Forelimb muscle (tissue), 1 donor: ENCODE data around the gene CCNC. TPM values are rescaled to one million over a fixed set of nuclear protein-coding genes. Genes with fewer than 3 reads are reported as not detected.
"Not testable (repeated sequence)": the region's sequence is repeated elsewhere in the genome, so short reads cannot be mapped to it uniquely, and the experiment has no call there.

Source experiments
- DNase-seq: peaks from one replicate; pipeline ENCODE4 v3.0.0-alpha.2; 2013; ENCODE audit warnings: low read depth
- polyA plus RNA-seq: library from polyadenylated mRNA; unstranded; fragments of 120-200 nt; gene quantifications from one replicate; pipeline ENCODE4 v1.2.1, GENCODE V29; 2013; ENCODE audit not compliant: insufficient read length

The CCNC gene
- polyA plus RNA-seq, 1 donor, result 44.0 TPM

DNA sequence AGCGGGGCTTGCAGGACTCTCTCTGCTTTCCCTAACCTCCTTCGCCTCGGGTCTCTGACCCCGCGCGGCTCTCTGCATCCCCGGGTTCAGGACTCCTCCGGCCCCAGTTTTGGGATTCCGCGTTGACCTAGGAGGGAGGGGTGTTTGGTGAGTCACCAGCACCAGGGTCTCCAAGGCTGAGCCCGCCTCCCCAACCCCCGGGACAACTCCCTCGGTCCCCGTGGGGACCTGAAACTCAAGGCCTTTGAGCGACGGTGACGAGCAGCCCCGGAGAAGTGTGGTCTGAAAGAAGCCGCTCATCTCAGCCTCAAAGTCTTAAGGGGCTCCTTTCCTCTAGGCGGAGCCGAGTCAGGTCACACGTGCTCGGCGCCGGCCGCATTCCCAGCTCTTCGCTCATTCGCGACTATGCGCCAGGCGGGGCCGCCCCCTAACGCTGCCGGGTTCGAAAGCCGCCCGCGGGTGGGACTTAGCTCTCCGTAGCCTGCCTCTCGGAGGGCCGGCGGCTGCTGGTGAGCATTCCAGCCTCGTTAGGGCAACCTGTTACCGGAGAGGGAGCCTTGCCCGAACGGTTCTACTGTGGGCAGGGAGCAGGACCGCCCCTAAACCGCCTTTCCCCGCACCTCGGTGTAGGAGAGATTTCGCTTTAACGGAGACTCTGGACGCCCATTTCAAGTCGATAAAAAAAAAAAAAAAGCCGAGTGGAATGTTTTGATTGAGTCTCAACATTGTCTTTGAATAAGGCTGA, 35.1 kb upstream of the CCNC start:
- no peak for DNase-seq

DNA sequence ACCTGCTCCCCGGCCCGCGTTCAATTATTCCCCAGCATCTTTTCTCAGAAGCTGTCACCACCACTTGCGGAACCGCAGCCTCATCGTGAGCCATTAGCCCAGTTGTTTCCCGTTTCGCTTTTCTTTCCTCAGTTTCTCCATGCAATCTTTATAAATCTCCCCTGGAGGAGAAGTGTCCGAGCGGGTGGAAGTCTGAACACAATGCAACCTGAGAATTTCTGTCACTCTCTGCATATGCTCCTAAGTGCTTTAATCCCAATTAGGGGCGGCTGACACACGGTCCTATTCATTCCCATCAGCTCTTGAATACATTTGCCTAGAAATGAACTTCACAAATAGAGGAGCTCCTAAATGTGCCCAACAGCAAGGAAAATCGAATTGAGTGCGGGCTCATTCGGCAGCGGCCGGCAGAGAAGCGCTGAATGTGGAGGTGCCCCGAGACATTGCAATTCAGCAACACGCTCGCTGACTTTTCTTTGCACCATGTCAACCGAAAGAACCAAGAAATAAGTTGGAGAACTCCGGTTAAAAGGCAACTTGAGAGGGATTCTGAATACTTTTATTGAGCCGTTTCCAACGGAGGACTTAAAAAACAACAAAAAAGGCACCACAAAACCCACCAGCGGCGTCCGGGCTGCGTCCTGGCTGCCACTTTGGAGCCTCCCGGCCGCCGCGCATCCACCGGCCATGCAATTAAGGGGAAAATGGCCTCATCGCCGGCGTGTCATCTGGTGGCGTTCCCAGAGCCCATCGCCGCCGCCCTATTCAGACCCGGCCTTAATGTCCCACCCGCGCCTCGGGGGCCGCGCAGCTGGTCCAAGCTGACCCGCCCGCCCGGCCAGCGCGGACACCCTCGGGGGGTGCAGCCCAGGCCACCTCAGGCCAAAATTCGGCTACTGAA, 34.3 kb upstream of the CCNC start:
- DNase-seq, result no peak

DNA sequence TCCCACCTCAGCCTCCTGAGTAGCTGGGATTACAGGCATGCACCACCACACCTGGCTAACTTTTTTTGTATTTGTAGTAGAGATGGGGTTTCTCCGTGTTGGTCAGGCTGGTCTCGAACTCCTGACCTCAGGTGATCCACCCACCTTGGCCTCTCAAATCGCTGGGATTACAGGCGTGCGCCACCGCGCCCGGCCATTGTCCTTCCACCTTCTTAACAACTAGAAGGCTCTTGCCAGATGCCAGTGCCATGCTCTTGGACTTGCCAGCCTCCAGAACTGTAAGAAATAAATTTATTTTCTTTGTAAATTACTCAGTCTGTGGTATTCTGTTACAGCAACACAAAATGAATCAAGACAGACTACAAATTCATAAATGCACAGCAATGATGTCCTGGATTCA, 26.2 kb upstream of the CCNC start:
- not testable (repeated sequence) for DNase-seq

DNA sequence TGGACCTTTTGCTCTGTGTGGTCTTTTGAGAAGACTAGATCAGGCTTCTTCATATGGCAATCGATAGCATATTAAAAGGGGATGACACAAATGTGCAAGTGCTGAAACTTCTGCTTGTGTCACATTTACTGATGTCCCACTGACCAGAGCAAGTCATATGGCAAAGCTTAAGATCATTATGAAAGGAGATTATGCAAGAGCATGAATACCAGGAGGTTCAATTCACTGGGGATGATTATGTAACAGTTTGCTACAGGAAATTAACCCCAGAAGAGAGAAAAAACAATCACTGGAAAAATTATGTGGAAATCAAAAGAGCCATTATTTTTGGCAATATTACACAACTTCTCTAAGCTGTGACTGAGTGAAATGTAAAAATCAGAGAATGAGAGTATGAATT, 24.4 kb upstream of the CCNC start:
- no peak for DNase-seq

DNA sequence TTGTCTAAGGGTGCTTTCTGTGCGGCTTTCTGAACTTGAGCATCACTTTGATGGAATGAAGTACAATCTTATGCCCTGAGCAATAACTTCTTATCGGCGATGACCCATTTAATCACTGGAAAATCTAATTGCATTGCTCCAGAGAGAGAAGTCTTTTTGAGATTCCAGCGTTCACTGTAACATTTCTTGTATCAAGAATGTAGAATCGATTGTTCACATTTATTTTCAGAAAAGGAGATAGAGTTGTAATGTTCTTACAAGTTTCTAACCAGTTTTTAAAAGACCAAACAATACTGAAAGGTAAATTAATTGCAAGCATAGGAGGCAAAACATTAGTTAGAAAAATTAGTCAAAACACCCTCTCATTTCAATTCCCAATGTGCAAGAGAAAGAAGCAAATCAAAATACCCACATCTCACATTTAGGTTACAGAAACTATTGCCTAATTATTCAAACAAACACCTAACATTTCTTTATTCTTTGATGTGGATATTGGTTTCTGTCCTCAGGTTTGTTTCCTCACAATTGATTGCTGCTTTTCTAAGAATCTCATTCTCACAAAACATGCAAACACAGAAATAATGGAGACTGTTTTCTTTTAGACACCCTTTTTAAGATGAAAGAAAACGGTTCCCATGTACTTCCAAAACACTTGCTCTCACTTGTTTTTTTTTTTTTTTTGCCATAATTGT, 23.4 kb upstream of the CCNC start:
- DNase-seq, result no peak

DNA sequence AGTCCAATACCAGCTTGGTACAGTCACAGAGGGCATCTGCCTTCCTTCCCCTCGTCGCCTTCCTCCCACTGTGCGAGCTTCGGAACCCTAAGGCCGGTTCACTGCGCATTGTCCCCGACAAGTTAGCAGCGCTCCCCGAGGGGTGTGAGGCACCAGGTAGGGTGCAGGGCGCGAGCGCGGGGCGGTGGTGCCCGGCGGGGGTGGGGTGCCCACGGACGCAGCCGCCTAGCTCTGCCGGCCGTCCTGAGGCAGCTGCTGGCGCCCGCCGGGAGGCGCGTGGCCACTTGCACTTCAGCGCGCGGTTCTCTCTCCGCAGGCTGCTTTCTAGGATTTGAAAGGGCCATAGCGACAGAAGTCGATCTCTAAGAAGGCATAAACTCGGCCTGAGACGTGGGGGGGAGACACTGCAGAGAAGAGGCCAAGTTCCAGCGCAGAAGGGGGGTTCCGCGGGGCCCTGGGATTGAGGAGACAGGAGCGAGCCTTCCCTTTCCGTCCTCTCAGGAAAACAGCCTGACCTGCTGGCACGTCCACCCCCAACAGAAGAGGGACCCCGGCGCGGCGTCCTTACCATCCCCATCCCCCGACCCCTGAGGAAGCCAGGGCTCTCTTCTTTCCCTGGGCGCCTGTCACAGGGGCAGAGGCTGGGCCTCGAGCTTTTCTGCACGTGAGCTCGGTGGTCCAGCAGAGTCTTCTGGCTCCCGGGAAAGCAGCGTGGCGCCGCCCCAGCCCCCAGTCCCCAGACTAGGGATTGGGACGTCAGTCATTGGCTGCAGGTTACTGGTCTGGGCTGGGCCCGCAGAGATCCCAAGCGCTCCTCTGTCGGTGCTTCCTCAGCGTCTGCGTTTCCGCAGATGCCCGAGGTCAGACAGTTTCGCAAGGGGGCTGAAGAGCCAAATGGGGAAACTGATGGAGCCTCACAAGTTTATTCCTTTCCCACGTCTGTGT, 22.5 kb upstream of the CCNC start:
- DNase-seq, result no peak

DNA sequence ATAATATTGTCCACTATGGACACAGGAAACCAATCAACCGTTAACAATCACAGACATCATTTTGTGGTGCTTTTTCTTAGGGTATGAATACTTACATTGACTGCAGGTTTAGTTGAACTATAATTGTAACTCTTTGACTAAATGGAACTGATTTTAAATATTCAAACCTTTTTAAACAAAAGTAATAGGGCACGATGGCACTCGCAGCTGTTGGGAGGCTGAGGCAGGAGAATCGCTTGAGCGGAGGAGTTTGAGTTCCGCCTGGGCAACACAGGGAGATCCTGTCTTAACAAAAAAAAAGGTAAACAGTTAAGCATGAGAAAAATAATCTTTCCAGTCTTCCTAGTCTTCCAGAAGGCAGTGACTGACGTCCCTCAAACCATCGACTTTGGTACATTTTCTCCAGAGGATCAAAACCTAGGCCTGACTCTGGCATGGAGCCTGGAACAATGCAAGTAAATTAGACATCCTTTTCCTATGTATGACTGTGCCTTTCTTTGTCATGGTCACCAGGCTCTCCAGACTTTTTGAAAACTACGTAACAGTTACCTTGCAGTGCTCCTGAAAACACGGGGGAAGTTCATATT, 21.5 kb upstream of the CCNC start:
- no peak for DNase-seq

DNA sequence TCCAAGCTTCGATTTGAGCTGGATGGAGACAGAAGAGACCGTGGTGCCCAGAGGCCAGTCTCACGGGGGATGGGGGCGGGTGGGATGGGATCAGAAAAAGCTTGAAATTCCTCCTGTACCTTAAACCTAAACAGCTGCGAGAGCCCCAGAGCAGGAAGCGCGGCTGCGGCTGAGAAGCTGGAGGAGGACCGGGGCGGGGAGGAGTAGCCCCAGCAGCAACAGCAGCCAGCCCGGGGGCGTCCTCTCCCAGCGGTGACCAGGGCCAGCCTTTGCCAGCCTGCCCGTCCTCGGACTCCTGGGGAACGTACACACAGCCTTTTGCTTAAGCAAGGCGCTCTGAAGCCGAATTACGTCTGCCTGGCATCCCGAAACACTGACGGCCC, 20.8 kb upstream of the CCNC start:
- DNase-seq, result no peak

DNA sequence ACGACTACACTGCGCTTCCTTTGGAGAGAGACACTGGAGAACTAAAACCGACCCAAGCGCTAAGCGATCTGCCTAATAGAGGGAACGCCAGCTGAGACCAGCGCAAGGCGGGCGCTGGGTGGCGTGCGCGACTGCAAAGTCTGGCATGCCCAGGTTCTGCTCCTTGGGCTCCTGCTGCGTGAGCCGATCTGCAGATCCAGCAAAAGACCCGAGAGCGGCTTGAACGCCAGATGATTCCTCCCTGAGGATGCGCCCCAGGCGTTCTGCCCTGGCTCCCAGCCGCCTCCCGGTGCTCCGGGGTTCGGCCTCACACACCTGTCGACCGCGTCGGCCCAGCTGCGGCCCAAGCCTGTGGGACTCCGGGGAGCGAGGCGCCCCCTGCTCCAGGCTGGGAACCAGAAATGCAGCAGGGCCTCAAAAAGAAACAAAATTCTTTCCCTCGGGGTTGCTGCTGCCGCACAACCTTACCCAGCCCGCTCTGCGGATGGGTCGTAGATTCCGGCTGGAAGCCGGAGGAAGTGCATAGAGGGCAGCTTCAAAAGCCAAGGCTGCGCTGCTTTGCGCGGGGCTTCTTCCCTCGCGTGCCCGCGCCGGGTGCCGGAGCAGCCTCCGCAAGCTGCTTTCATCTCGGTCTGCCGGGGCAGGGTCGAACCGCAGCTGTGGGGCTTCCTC, 20.3 kb upstream of the CCNC start:
- DNase-seq, result no peak

DNA sequence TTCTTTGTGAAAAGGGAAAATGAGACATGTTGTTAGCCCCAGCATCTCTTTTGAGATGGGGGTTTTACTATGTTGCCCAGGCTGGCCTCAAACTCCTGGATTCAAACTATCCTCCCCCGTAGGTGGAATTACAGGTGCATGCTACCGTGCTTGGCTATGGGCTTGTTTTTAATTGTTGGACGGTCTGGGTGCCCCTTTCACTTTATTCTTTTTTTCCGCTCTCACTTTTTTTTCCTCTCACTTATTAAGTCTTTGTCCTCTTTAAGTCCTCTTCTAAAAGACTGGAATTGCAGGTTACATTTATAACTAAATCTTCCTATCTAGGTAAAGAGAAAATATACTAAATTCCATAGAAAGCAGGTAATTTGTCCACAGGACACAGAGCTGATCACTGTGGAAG, 19.3 kb upstream of the CCNC start:
- DNase-seq, result no peak

DNA sequence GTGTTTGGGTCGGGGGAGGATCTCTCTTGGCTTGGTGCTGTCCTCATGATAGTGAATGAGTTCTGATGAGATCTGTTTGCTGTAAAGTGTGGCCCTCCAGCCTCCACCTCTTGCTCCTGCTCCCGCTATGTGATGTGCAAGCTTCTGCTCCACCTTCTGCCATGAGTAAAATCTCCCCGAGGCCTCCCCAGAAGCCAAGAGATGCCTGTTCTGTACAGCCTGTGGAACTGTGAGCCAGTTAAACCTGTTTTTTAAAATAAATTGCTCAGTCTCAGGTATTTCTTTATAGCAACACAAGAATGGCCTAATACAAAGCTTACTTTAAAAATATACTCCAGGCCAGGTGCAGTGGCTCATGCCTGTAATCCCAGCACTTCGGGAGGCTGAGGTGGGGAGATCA, 11.3 kb upstream of the CCNC start:
- DNase-seq, result no peak

DNA sequence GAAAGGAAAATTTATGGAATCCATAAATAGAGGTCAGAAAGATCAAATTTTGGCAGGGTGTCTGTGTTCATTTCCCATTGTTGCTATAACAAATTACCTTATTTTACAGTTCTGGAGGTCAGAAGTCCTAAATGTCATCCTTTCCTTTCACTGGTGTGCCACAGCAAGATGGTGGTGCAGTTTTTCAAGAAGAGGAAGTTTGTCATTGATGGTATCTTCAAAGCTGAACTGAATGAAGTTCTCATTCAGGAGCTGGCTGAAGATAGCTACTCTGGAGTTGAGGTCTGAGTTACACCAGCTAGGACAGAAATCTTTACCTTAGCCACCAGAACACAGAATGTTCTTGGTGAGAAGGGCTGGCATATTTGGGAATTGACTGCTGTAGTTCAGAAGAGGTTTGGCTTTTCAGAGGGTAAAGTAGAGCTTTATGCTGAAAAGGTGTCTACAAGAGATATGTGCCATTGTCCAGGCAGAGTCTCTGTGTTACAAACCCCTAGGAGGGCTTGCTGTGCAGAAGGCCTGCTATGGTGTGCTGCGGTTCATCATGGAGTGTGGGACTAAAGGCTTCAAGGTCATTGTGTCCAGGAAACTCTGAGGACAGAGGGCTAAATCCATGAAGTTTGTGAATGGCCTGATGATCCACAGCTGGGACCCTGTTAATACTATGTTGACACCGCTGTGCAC, 7.2 kb upstream of the CCNC start:
- no peak for DNase-seq

DNA sequence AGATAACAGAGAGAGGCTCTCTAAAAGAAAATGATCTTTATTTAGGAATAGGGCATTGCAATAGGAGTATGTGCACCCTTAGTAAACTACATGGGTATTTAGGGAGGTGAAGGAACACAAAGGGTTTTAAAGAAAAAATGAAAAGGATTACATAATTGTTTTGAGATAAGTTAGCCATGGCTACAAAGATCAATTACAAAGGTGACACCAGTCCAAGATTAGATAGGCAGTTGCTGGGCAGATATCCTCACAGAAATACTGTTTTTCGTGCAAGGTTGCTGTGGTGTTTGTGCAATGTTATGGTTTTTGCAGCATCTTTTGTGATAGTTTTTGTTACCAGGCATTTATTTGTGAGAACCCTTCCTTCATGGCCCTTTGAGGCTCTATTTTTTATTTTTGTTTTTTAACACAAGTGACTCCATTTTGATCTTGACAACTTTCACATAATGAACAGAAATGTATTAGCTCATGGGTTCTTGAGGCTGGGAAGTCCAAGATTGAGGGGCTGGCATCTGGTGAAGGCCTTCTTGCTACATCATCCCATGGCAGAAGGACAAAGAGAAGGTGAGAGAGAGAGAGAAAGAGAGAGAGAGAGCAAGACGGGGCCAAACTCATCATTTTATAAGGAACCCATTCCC, 5.6 kb upstream of the CCNC start:
- DNase-seq, result no peak

DNA sequence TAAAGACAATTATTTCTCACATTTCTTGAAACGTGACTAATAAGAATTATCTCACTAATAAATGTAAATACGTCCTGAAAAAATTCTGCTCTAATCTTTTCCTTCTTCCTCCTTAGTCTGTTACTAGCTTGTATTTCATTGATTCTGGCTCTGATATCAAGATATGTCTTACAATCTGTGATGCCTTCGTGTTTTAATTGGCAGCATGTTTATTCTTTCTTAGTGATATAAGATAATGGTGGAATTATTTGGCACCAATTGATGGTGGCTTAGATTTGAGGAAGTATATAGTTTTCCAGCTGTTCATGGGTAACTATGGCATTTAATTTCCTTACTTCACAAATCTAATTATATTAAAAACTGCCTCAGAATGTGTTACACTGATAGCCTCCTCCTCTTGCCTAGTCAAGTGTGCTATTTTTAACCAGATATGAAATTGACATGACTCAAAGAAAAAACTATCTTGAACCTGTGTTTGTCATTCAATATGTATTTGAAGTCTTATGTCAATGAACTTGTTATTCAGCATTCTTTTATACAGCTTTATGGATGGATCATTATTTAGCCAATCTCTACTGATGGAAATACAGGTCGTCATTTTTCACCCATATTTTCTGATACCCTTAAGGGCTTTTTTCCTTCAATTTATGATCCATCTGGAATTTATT, 5.3 kb downstream of the CCNC start:
- DNase-seq, result no peak

DNA sequence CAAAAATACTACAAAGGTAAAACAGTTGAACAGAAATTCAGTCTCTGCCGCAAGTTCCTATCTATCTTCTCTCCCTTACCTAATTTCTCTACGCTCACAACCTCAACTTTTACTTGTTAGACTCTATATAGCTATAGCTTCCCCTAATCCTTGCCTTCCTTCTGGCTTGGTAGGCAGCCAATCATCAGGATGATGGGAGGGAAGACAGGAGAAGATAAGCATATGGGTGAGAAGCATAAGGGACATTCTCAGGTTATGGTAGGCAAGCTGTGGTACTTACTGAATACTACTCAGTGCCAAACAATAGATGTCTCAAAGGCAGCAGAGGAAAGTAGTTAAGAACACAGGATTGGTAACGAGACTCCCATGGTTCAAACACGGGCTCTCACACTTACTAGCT, 7.8 kb downstream of the CCNC start:
- DNase-seq, result no peak

DNA sequence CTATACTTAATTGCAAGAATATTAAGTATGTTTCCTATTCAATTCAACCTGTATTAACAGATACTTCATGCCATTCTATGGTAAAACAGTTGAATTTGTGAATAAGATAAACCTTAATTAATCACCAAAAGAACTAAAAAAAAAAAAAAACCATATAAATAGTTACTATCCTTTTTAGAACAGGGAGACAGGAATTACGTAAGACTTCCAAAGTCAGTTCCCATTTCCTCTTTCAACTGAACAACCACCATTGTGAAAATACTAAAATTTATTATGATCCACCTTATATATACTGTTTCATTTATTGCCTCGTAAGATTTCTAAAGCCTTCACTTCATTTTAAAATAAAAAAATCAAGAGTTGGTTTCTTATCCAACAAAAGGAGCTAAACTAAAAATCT, 9.4 kb downstream of the CCNC start:
- DNase-seq, result no peak

DNA sequence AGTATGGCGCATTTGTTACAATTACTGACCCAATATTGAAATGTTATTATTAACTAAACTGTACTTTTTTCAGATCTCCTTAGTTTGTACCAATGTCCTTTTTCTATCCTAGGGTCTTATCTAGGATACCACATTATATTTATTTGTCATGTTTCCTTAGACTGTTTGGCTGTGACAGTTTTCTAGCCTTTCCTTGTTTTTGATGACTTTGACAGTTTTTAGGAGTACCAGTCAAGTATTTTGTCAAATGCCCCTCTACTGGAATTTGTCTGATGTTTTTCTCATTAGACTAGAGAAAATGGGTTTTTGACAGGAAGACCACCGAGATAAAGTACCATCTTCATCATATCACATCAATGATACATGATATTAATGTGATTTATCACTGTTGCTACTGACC, 14.6 kb downstream of the CCNC start:
- DNase-seq, result no peak

DNA sequence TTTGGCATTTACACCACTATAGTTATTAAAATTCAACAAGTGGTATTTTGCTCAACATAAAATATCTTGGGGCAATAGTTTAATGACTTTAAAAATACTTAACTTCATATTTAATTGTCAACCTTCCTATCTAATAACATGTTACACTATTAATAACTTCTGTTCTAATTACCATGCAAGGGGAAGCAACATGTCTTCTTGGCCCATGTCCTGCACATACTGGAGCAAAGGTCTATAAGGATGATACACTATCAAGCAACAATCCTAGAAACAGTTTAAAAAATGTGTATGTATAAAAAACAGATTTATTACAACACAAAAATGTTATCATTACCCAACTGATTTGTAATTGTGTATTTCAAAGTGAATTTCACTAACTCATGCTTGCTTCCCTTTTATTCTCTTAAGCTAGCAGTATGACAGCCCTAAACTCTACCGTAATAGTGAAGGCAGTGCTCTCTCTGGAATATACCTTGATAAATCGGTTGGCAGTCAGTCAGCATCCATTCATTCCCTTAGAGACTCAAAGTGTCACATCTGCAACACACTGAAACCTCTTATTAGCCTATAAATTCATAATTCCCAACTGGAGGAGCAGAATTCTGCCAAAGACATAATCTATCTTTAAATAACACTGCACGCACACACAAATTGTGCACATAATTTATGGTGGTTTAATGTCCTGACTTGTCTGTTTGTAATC, 18.3 kb downstream of the CCNC start:
- no peak for DNase-seq
